ENCODE data around the gene ANGPT4.
A peak's percentile ranks its signal among the peaks of the same experiment; 100 is the strongest.

Gene ANGPT4

DNA sequence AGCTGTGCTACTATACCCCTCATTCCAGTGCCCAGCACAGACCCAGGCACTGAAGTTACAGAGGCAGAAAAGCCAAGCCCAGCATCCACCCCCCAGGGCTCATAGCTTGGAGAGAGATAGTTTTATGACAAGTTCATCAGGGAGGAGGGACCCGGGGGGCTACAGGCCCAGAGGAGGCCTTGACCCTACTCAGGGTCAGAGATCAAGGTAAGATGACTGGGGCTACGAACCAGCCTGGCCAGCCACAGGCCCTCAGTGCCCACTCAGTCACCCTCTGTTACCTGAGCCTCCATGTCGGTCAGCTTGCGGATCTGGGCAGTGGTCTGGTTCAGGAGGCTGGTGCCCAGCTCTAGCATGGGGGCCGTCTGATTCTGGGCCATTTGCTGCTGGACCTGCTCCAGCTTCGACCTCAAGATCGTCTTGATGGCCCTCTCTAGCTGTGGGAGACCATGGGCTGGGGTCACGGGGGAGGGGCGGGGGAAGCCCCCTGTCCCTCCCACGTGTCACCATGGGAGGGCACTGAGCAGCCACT, 26.1 kb downstream of the ANGPT4 start:
- TF ChIP-seq MYC (IDR thresholded peaks at IDR 0.05; ENCODE audit: low read depth, low read length) = no peak
- TF ChIP-seq, protein P1, sequence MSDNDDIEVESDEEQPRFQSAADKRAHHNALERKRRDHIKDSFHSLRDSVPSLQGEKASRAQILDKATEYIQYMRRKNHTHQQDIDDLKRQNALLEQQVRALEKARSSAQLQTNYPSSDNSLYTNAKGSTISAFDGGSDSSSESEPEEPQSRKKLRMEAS (IDR thresholded peaks at IDR 0.05; ENCODE audit: low read depth, low read length) = no peak
- TF ChIP-seq, protein P2, sequence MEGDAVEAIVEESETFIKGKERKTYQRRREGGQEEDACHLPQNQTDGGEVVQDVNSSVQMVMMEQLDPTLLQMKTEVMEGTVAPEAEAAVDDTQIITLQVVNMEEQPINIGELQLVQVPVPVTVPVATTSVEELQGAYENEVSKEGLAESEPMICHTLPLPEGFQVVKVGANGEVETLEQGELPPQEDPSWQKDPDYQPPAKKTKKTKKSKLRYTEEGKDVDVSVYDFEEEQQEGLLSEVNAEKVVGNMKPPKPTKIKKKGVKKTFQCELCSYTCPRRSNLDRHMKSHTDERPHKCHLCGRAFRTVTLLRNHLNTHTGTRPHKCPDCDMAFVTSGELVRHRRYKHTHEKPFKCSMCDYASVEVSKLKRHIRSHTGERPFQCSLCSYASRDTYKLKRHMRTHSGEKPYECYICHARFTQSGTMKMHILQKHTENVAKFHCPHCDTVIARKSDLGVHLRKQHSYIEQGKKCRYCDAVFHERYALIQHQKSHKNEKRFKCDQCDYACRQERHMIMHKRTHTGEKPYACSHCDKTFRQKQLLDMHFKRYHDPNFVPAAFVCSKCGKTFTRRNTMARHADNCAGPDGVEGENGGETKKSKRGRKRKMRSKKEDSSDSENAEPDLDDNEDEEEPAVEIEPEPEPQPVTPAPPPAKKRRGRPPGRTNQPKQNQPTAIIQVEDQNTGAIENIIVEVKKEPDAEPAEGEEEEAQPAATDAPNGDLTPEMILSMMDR (IDR thresholded peaks at IDR 0.05; ENCODE audit: low read depth, low read length) = no peak
- TF ChIP-seq POLR2A (IDR thresholded peaks at IDR 0.05; ENCODE audit: extremely low read depth, insufficient read length) = no peak
- H3K4me3 ChIP-seq (ENCODE audit: low read depth, low read length) = no peak overlapping the region
- no peak for DNase-seq (ENCODE audit: low read depth)

DNA sequence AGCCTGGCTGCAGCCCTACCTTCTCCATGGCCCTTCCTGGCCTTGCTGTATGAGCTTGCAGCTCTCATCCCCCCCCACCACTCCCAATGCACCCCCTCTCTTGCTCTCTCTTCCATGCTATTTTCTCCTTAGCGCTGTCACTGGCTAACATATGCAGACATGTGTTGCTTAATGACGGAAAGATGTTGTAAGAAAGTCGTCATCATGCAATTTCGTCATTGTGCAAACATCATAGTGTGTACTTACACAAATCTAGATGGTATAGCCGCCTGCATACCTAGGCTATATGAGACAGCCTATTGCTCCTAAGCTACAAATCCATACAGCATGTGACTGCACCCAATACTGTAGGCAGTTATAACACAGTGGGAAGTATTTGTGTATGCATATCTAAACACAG, 27.0 kb downstream of the ANGPT4 start:
- TF ChIP-seq, protein P1 (IDR thresholded peaks at IDR 0.05; ENCODE audit: low read depth, low read length) = no peak
- TF ChIP-seq, protein P2 (IDR thresholded peaks at IDR 0.05; ENCODE audit: low read depth, low read length) = no peak
- TF ChIP-seq MYC (IDR thresholded peaks at IDR 0.05; ENCODE audit: low read depth, low read length) = no peak
- TF ChIP-seq POLR2A (IDR thresholded peaks at IDR 0.05; ENCODE audit: extremely low read depth, insufficient read length) = no peak
- DNase-seq (ENCODE audit: low read depth) = peak; percentile 36

DNA sequence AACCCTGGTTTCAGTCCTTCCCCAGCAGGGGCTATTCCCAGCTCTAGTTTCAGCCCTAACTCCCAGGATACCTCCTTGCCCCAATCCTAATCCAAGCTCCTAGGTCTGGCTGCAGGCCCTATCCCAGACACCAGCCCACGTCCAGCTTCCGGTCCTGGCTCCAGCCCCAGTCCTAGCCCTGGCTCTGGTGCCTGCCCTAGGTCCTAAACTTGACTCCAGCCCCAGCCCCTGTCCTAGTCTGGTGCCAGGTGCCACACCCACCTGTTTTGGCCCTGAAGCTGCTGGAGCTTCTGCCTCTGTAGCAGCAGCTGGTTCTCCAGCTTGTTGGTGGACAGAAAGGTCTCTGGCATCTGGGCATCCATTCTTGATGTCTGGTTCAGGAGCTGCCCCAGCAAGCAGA, 28.1 kb downstream of the ANGPT4 start:
- no peak overlapping the region for H3K4me3 ChIP-seq (ENCODE audit: low read depth, low read length)
- DNase-seq (ENCODE audit: low read depth) = no peak
- TF ChIP-seq, protein P1 (IDR thresholded peaks at IDR 0.05; ENCODE audit: low read depth, low read length) = no peak
- no peak for TF ChIP-seq MYC (IDR thresholded peaks at IDR 0.05; ENCODE audit: low read depth, low read length)
- no peak for TF ChIP-seq POLR2A (IDR thresholded peaks at IDR 0.05; ENCODE audit: extremely low read depth, insufficient read length)
- TF ChIP-seq, protein P2 (IDR thresholded peaks at IDR 0.05; ENCODE audit: low read depth, low read length) = no peak

More for the DNA sequence above, 27.0 kb downstream of the ANGPT4 start:
- H3K4me3 ChIP-seq (ENCODE audit: low read depth, low read length) = no peak overlapping the region

GRCh38 chr20:887137-887536, 29.0 kb downstream of the ANGPT4 start:
- no peak overlapping the region for H3K4me3 ChIP-seq (ENCODE audit: low read depth, low read length)
- no peak for DNase-seq (ENCODE audit: low read depth)
- TF ChIP-seq POLR2A (IDR thresholded peaks at IDR 0.05; ENCODE audit: extremely low read depth, insufficient read length) (no peak), MYC (IDR thresholded peaks at IDR 0.05; ENCODE audit: low read depth, low read length) (no peak)
- TF ChIP-seq, protein P1 (IDR thresholded peaks at IDR 0.05; ENCODE audit: low read depth, low read length) = no peak
- TF ChIP-seq, protein P2 (IDR thresholded peaks at IDR 0.05; ENCODE audit: low read depth, low read length) = no peak

GRCh38 chr20:884983-885952, 30.9 kb downstream of the ANGPT4 start:
- H3K4me3 ChIP-seq (ENCODE audit: low read depth, low read length) = no peak overlapping the region
- DNase-seq (ENCODE audit: low read depth) = peak; percentile 51
- no peak for TF ChIP-seq POLR2A (IDR thresholded peaks at IDR 0.05; ENCODE audit: extremely low read depth, insufficient read length)
- TF ChIP-seq MYC (IDR thresholded peaks at IDR 0.05; ENCODE audit: low read depth, low read length) = no peak
- TF ChIP-seq, protein P2 (IDR thresholded peaks at IDR 0.05; ENCODE audit: low read depth, low read length) = no peak
